ENCODE measurements around the gene CFAP73. TPM values are rescaled to one million over a fixed set of nuclear protein-coding genes. Genes with fewer than 3 reads are reported as not detected.

CFAP73 gene
- total and polyA plus RNA-seq, 2 experiments from 2014 or later: 0.50 to 0.59 TPM

DNA sequence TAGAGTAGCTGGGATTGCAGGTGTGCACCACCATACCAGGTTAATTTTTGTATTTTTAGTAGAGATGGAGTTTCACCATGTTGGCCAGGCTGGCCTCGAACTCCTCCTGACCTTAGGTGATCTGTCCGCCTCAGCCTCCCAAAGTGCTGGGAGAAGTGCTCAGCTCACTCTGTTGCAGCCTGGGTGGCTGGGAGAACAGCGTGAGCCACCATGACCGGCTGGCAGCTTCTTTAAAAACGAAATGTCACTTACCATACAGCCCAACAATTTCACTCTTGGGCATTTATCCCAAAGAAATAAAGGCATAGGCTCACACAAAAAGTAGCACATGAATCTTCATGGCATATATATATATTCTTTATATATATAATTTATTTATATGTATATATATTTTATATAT, 4.7 kb upstream of the CFAP73 start (continued):
- TF ChIP-seq, protein P1, sequence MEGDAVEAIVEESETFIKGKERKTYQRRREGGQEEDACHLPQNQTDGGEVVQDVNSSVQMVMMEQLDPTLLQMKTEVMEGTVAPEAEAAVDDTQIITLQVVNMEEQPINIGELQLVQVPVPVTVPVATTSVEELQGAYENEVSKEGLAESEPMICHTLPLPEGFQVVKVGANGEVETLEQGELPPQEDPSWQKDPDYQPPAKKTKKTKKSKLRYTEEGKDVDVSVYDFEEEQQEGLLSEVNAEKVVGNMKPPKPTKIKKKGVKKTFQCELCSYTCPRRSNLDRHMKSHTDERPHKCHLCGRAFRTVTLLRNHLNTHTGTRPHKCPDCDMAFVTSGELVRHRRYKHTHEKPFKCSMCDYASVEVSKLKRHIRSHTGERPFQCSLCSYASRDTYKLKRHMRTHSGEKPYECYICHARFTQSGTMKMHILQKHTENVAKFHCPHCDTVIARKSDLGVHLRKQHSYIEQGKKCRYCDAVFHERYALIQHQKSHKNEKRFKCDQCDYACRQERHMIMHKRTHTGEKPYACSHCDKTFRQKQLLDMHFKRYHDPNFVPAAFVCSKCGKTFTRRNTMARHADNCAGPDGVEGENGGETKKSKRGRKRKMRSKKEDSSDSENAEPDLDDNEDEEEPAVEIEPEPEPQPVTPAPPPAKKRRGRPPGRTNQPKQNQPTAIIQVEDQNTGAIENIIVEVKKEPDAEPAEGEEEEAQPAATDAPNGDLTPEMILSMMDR (conservative IDR thresholded peaks at IDR 0.05; ENCODE audit: low read depth in 2 of 2): no peak
- TF ChIP-seq NANOG (IDR thresholded peaks at IDR 0.05; ENCODE audit: borderline replicate concordance) (no peak), EZH2 (IDR thresholded peaks at IDR 0.05; ENCODE audit: low read depth, unreplicated experiment) (no peak), EZH2phosphoT487 (IDR thresholded peaks at IDR 0.05; ENCODE audit: unreplicated experiment) (no peak), ZNF331 (CRISPR knock-in tag; IDR thresholded peaks at IDR 0.05; ENCODE audit: low read depth) (no peak)

DNA sequence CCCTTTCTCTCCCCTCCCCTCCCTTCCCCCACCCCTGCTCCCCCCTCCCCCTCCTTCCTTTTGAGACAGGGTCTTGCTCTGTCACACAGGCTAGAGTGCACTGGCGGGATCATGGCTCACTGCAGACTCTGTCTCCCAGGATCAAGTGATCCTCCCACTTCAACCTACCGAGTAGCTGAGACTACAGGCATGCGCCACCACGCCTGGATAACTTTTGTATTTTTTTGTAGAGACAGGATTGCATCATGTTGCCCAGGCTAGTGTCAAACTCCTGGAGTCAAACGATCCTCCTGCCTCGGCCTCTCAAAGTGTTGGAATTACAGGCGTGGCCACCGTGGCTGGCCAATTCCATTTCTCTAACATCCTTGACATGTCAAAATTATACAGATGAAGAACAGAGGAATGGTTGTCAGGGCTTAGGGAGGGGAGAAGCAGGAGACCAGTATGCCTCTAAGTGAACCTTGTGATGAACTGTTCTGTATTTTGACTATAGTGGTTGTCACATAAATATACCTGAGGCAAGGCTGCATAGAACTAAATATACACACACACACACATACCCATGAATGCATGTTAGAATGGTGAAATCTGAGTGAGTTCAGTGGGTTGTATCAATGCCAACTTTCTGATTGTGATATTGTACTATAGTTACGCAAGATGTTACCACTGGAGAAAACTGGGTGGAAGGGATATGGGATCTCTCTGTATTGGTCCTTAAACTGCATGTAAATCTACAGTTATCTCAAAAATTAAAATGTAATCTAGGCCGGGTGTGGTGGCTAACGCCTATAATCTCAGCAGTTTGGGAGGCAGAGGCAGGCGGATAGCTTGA, 3.6 kb upstream of the CFAP73 start:
- Mint-ChIP-seq H3K9me3 (peaks cover 8% of the 10 kb centered on the region; the same call in 2 of the 3 replicates), H3K36me3 (ENCODE audit: low read depth) (peaks cover 4% of the 10 kb centered on the region; the same call in 1 of the 3 replicates), H3K27me3 (ENCODE audit: insufficient read depth, low read depth, poor library complexity) (peaks cover 8% of the 10 kb centered on the region), H3K4me3 (no peak overlapping the region), H3K4me1 (peaks cover 19% of the 10 kb centered on the region), H3K27ac (peak overlapping the region; percentile 40; the same call in 1 of the 2 replicates)
- Histone ChIP-seq H3K27me3 (ENCODE audit: insufficient read depth) (peaks cover 2% of the 10 kb centered on the region), H3K4me2 (no peak overlapping the region), H4K20me1 (replicated peaks; ENCODE audit: insufficient read depth) (no peaks in the 10 kb centered on the region), H3K27ac (ENCODE audit: low read depth) (no peak overlapping the region), H3F3A (replicated peaks; ENCODE audit: low read depth) (no peaks in the 10 kb centered on the region), H3K79me2 (replicated peaks; ENCODE audit: insufficient read depth) (no peaks in the 10 kb centered on the region), H3K36me3 (ENCODE audit: insufficient read depth) (no peaks in the 10 kb centered on the region), H3K9me2 (ENCODE audit: insufficient read depth) (no peaks in the 10 kb centered on the region), H3K4me3 (no peak overlapping the region), H2AFZ (no peak overlapping the region), H3K4me1 (ENCODE audit: insufficient read depth) (peaks cover 12% of the 10 kb centered on the region)
- ATAC-seq (no peak), DNase-seq (ENCODE audit: low spot score) (no peak)
- TF ChIP-seq, protein P2, sequence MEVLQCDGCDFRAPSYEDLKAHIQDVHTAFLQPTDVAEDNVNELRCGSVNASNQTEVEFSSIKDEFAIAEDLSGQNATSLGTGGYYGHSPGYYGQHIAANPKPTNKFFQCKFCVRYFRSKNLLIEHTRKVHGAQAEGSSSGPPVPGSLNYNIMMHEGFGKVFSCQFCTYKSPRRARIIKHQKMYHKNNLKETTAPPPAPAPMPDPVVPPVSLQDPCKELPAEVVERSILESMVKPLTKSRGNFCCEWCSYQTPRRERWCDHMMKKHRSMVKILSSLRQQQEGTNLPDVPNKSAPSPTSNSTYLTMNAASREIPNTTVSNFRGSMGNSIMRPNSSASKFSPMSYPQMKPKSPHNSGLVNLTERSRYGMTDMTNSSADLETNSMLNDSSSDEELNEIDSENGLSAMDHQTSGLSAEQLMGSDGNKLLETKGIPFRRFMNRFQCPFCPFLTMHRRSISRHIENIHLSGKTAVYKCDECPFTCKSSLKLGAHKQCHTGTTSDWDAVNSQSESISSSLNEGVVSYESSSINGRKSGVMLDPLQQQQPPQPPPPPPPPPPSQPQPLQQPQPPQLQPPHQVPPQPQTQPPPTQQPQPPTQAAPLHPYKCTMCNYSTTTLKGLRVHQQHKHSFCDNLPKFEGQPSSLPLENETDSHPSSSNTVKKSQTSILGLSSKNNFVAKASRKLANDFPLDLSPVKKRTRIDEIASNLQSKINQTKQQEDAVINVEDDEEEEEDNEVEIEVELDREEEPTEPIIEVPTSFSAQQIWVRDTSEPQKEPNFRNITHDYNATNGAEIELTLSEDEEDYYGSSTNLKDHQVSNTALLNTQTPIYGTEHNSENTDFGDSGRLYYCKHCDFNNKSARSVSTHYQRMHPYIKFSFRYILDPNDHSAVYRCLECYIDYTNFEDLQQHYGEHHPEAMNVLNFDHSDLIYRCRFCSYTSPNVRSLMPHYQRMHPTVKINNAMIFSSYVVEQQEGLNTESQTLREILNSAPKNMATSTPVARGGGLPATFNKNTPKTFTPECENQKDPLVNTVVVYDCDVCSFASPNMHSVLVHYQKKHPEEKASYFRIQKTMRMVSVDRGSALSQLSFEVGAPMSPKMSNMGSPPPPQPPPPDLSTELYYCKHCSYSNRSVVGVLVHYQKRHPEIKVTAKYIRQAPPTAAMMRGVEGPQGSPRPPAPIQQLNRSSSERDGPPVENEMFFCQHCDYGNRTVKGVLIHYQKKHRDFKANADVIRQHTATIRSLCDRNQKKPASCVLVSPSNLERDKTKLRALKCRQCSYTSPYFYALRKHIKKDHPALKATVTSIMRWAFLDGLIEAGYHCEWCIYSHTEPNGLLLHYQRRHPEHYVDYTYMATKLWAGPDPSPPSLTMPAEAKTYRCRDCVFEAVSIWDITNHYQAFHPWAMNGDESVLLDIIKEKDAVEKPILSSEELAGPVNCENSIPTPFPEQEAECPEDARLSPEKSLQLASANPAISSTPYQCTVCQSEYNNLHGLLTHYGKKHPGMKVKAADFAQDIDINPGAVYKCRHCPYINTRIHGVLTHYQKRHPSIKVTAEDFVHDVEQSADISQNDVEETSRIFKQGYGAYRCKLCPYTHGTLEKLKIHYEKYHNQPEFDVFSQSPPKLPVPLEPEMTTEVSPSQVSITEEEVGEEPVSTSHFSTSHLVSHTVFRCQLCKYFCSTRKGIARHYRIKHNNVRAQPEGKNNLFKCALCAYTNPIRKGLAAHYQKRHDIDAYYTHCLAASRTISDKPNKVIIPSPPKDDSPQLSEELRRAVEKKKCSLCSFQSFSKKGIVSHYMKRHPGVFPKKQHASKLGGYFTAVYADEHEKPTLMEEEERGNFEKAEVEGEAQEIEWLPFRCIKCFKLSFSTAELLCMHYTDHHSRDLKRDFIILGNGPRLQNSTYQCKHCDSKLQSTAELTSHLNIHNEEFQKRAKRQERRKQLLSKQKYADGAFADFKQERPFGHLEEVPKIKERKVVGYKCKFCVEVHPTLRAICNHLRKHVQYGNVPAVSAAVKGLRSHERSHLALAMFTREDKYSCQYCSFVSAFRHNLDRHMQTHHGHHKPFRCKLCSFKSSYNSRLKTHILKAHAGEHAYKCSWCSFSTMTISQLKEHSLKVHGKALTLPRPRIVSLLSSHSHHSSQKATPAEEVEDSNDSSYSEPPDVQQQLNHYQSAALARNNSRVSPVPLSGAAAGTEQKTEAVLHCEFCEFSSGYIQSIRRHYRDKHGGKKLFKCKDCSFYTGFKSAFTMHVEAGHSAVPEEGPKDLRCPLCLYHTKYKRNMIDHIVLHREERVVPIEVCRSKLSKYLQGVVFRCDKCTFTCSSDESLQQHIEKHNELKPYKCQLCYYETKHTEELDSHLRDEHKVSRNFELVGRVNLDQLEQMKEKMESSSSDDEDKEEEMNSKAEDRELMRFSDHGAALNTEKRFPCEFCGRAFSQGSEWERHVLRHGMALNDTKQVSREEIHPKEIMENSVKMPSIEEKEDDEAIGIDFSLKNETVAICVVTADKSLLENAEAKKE (CRISPR knock-in tag; IDR thresholded peaks at IDR 0.05): no peak
- TF ChIP-seq, protein P1 (conservative IDR thresholded peaks at IDR 0.05; ENCODE audit: low read depth in 2 of 2): no peak
- TF ChIP-seq ZNF331 (CRISPR knock-in tag; IDR thresholded peaks at IDR 0.05; ENCODE audit: low read depth) (no peak), STAT1 (IDR thresholded peaks at IDR 0.05; ENCODE audit: unreplicated experiment) (no peak), CREB1 (CRISPR knock-in tag; IDR thresholded peaks at IDR 0.05; ENCODE audit: low read depth) (no peak), POLR2AphosphoS5 (IDR thresholded peaks at IDR 0.05; ENCODE audit: low read depth) (no peak), EZH2phosphoT487 (IDR thresholded peaks at IDR 0.05; ENCODE audit: unreplicated experiment) (no peak), ZNF114 (CRISPR knock-in tag; IDR thresholded peaks at IDR 0.05) (no peak), NANOG (IDR thresholded peaks at IDR 0.05; ENCODE audit: borderline replicate concordance) (no peak), EZH2 (IDR thresholded peaks at IDR 0.05; ENCODE audit: low read depth, unreplicated experiment) (no peak), JUNB (IDR thresholded peaks at IDR 0.05; ENCODE audit: unreplicated experiment) (no peak)
- TF ChIP-seq, protein P3, sequence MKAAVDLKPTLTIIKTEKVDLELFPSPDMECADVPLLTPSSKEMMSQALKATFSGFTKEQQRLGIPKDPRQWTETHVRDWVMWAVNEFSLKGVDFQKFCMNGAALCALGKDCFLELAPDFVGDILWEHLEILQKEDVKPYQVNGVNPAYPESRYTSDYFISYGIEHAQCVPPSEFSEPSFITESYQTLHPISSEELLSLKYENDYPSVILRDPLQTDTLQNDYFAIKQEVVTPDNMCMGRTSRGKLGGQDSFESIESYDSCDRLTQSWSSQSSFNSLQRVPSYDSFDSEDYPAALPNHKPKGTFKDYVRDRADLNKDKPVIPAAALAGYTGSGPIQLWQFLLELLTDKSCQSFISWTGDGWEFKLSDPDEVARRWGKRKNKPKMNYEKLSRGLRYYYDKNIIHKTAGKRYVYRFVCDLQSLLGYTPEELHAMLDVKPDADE (IDR thresholded peaks at IDR 0.05): no peak
